ENCODE measurements around the gene SYAP1. TPM values are rescaled to one million over a fixed set of nuclear protein-coding genes. Genes with fewer than 3 reads are reported as not detected.

SYAP1 gene
- total RNA-seq, 6 donors from 2014 or later = 12.6 to 41.2 (median 22.6) TPM

GRCh38 chrX:16687514-16687913 lies 31.9 kb upstream of the SYAP1 start:
- no peak overlapping the region for H3K4me3 ChIP-seq
- ATAC-seq (ENCODE audit: low FRiP score in 2 of 2) = no peak
- TF ChIP-seq CTCF (IDR thresholded peaks at IDR 0.05) (no peak), POLR2A (IDR thresholded peaks at IDR 0.05) (no peak), POLR2AphosphoS5 (IDR thresholded peaks at IDR 0.05) (no peak), EP300 (IDR thresholded peaks at IDR 0.05) (no peak)

GRCh38 chrX:16695079-16695676 lies 24.2 kb upstream of the SYAP1 start:
- ATAC-seq (ENCODE audit: low FRiP score in 2 of 2) (peak; percentile 67 to 72), DNase-seq (peak in 1 of 2 donors; percentile 49)
- TF ChIP-seq CTCF (IDR thresholded peaks at IDR 0.05) (peak; percentile 67 to 95 (median 81)), POLR2AphosphoS5 (IDR thresholded peaks at IDR 0.05) (no peak)
- Histone ChIP-seq H3K27ac (no peak overlapping the region), H3K4me3 (no peak overlapping the region), H3K4me1 (no peaks in the 10 kb centered on the region), H3K9me3 (no peaks in the 10 kb centered on the region), H3K36me3 (peaks cover 0 to 24% (median 10%) of the 10 kb centered on the region in 4 donors), H3K27me3 (no peaks in the 10 kb centered on the region)
- WGBS, 2 donors = 49 to 56% methylated on average over 10 of the region's 10 CpGs

More at GRCh38 chrX:16687514-16687913, 31.9 kb upstream of the SYAP1 start:
- no peaks in the 10 kb centered on the region for H3K27me3 ChIP-seq
- peaks cover 0 to 41% (median 9%) of the 10 kb centered on the region in 4 donors for H3K36me3 ChIP-seq
- no peak overlapping the region for H3K27ac ChIP-seq
- H3K4me1 ChIP-seq = no peaks in the 10 kb centered on the region
- no peak for DNase-seq
- no peaks in the 10 kb centered on the region for H3K9me3 ChIP-seq
- 91 to 95% methylated on average over 3 of the region's 3 CpGs for WGBS, 2 donors

GRCh38 chrX:16696956-16697355 lies 22.5 kb upstream of the SYAP1 start:
- Histone ChIP-seq H3K9me3 (no peaks in the 10 kb centered on the region), H3K27me3 (no peaks in the 10 kb centered on the region), H3K4me1 (no peaks in the 10 kb centered on the region), H3K4me3 (no peak overlapping the region), H3K36me3 (peaks cover 0 to 20% (median 4%) of the 10 kb centered on the region in 4 donors), H3K27ac (no peak overlapping the region)
- no peak for TF ChIP-seq EP300 (IDR thresholded peaks at IDR 0.05)
- no peak for TF ChIP-seq POLR2AphosphoS5 (IDR thresholded peaks at IDR 0.05)
- 59 to 68% methylated on average over 3 of the region's 3 CpGs for WGBS, 2 donors
- no peak for DNase-seq
- ATAC-seq (ENCODE audit: low FRiP score in 2 of 2) = no peak

- Histone ChIP-seq H3K4me1 (no peaks in the 10 kb centered on the region), H3K9me3 (no peaks in the 10 kb centered on the region), H3K27me3 (no peaks in the 10 kb centered on the region), H3K27ac (no peak overlapping the region), H3K4me3 (no peak overlapping the region), H3K36me3 (peaks cover 0 to 12% (median 0%) of the 10 kb centered on the region in 4 donors)
- WGBS, 2 donors = 78 to 93% methylated on average over 4 to 6 of the region's 6 CpGs
- no peak for DNase-seq
- TF ChIP-seq EP300 (IDR thresholded peaks at IDR 0.05) (no peak), POLR2A (IDR thresholded peaks at IDR 0.05) (no peak), POLR2AphosphoS5 (IDR thresholded peaks at IDR 0.05) (no peak), CTCF (IDR thresholded peaks at IDR 0.05) (no peak)
- no peak for ATAC-seq (ENCODE audit: low FRiP score in 2 of 2)
Measured at GRCh38 chrX:16699389-16699788, 20.0 kb upstream of the SYAP1 start.

- H3K36me3 ChIP-seq = peaks cover 0 to 12% (median 0%) of the 10 kb centered on the region in 4 donors
- H3K9me3 ChIP-seq = no peaks in the 10 kb centered on the region
- WGBS, 2 donors = 76 to 88% methylated on average over 2 of the region's 2 CpGs
- H3K27me3 ChIP-seq = no peaks in the 10 kb centered on the region
- no peak for TF ChIP-seq CTCF (IDR thresholded peaks at IDR 0.05)
- TF ChIP-seq EP300 (IDR thresholded peaks at IDR 0.05) = no peak
- TF ChIP-seq POLR2A (IDR thresholded peaks at IDR 0.05) = no peak
- no peak for TF ChIP-seq POLR2AphosphoS5 (IDR thresholded peaks at IDR 0.05)
- no peak for DNase-seq
- H3K27ac ChIP-seq = no peak overlapping the region
- ATAC-seq (ENCODE audit: low FRiP score in 2 of 2) = no peak
- no peak overlapping the region for H3K4me3 ChIP-seq
- H3K4me1 ChIP-seq = no peaks in the 10 kb centered on the region
Measured at GRCh38 chrX:16700734-16701133, 18.7 kb upstream of the SYAP1 start.

Data from upper lobe of left lung (tissue), 6 donors.